ENCODE measurements around the gene GART.

DNA sequence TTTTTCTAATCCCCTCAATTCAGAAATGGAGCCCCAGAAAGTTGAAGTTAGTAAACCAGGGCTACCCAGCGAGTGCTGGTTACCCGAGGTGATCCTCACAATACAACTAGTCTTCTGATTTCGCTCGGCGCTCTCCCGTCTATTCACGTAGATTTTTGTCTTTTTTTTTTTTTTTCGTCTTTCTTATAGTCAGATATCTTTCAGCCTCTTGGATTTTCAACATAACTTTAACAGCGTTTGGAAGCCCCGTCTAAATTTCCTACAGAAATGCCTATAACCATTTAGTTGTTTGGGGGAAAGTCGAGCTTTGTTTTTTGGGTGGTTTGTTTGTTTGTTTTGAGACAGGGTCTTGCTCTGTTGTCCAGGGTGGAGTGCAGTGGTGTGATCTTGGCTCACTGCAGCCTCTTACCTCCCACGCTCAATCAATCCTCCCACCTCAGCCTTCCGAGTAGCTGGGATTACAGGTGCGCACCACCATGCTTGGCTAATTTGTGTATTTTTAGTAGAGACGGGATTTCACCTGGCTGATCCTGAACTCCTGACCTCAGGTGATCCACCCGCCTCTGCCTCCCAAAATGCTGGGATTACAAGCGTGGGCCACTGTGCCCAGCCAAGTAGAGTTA is 61.3 kb downstream of the GART start:
- TF ChIP-seq, protein P1, sequence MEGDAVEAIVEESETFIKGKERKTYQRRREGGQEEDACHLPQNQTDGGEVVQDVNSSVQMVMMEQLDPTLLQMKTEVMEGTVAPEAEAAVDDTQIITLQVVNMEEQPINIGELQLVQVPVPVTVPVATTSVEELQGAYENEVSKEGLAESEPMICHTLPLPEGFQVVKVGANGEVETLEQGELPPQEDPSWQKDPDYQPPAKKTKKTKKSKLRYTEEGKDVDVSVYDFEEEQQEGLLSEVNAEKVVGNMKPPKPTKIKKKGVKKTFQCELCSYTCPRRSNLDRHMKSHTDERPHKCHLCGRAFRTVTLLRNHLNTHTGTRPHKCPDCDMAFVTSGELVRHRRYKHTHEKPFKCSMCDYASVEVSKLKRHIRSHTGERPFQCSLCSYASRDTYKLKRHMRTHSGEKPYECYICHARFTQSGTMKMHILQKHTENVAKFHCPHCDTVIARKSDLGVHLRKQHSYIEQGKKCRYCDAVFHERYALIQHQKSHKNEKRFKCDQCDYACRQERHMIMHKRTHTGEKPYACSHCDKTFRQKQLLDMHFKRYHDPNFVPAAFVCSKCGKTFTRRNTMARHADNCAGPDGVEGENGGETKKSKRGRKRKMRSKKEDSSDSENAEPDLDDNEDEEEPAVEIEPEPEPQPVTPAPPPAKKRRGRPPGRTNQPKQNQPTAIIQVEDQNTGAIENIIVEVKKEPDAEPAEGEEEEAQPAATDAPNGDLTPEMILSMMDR (IDR thresholded peaks at IDR 0.05) = no peak
- no peak for TF ChIP-seq POLR2A (IDR thresholded peaks at IDR 0.05; ENCODE audit: low read depth)
